ENCODE data around the gene RBMS3.
"Not testable (repeated sequence)": the region's sequence is repeated elsewhere in the genome, so short reads cannot be mapped to it uniquely, and the experiment has no call there.

Gene RBMS3

GRCh38 chr3:29311795-29312194 lies 30.9 kb downstream of the RBMS3 start:
- no peak for DNase-seq (ENCODE audit: low read depth, low spot score)

- no peak for DNase-seq (ENCODE audit: low read depth, low spot score)
Observed at GRCh38 chr3:29312395-29312794, 31.5 kb downstream of the RBMS3 start.

- no peak for DNase-seq (ENCODE audit: low read depth, low spot score)
Observed at GRCh38 chr3:29312960-29313452, 32.1 kb downstream of the RBMS3 start.

GRCh38 chr3:29313981-29314726 lies 33.3 kb downstream of the RBMS3 start:
- no peak for DNase-seq (ENCODE audit: low read depth, low spot score)

GRCh38 chr3:29314727-29315088 lies 33.8 kb downstream of the RBMS3 start:
- no peak for DNase-seq (ENCODE audit: low read depth, low spot score)

GRCh38 chr3:29317659-29318173 lies 36.8 kb downstream of the RBMS3 start:
- no peak for DNase-seq (ENCODE audit: low read depth, low spot score)

GRCh38 chr3:29318251-29318650 lies 37.4 kb downstream of the RBMS3 start:
- DNase-seq (ENCODE audit: low read depth, low spot score), result no peak

GRCh38 chr3:29319262-29319661 lies 38.4 kb downstream of the RBMS3 start:
- no peak for DNase-seq (ENCODE audit: low read depth, low spot score)

GRCh38 chr3:29319798-29320197 lies 38.9 kb downstream of the RBMS3 start:
- no peak for DNase-seq (ENCODE audit: low read depth, low spot score)

- no peak for DNase-seq (ENCODE audit: low read depth, low spot score)
Observed at GRCh38 chr3:29322586-29322985, 41.7 kb downstream of the RBMS3 start.

GRCh38 chr3:29324180-29324651 lies 43.3 kb downstream of the RBMS3 start:
- DNase-seq (ENCODE audit: low read depth, low spot score), result no peak

- not testable (repeated sequence) for DNase-seq (ENCODE audit: low read depth, low spot score)
Observed at GRCh38 chr3:29326540-29326939, 45.7 kb downstream of the RBMS3 start.

- DNase-seq (ENCODE audit: low read depth, low spot score), result no peak
Observed at GRCh38 chr3:29329986-29330890, 49.4 kb downstream of the RBMS3 start.

GRCh38 chr3:29331035-29331434 lies 50.2 kb downstream of the RBMS3 start:
- DNase-seq (ENCODE audit: low read depth, low spot score), result no peak

GRCh38 chr3:29331456-29332194 lies 50.8 kb downstream of the RBMS3 start:
- no peak for DNase-seq (ENCODE audit: low read depth, low spot score)

GRCh38 chr3:29332195-29332637 lies 51.3 kb downstream of the RBMS3 start:
- DNase-seq (ENCODE audit: low read depth, low spot score), result no peak

- no peak for DNase-seq (ENCODE audit: low read depth, low spot score)
Observed at GRCh38 chr3:29333576-29333975, 52.7 kb downstream of the RBMS3 start.

GRCh38 chr3:29334706-29335105 lies 53.8 kb downstream of the RBMS3 start:
- no peak for DNase-seq (ENCODE audit: low read depth, low spot score)

- DNase-seq (ENCODE audit: low read depth, low spot score), result peak; percentile 74
Observed at GRCh38 chr3:29335438-29335837, 54.6 kb downstream of the RBMS3 start.

- DNase-seq (ENCODE audit: low read depth, low spot score), result no peak
Observed at GRCh38 chr3:29335943-29336342, 55.1 kb downstream of the RBMS3 start.

GRCh38 chr3:29337565-29337964 lies 56.7 kb downstream of the RBMS3 start:
- no peak for DNase-seq (ENCODE audit: low read depth, low spot score)

- no peak for DNase-seq (ENCODE audit: low read depth, low spot score)
Observed at GRCh38 chr3:29338377-29338776, 57.5 kb downstream of the RBMS3 start.
